HG03159 (cell line): ENCODE measurements around the gene NEURL4.

ENCODE experiments used
- ATAC-seq: cut with Tn5 transposase; IDR thresholded peaks from one replicate; pipeline ENCODE4 v1.9.1; 2021; ENCODE audit warnings: mild to moderate bottlenecking, moderate library complexity; ENCODE audit not compliant: unreplicated experiment

Gene NEURL4

DNA sequence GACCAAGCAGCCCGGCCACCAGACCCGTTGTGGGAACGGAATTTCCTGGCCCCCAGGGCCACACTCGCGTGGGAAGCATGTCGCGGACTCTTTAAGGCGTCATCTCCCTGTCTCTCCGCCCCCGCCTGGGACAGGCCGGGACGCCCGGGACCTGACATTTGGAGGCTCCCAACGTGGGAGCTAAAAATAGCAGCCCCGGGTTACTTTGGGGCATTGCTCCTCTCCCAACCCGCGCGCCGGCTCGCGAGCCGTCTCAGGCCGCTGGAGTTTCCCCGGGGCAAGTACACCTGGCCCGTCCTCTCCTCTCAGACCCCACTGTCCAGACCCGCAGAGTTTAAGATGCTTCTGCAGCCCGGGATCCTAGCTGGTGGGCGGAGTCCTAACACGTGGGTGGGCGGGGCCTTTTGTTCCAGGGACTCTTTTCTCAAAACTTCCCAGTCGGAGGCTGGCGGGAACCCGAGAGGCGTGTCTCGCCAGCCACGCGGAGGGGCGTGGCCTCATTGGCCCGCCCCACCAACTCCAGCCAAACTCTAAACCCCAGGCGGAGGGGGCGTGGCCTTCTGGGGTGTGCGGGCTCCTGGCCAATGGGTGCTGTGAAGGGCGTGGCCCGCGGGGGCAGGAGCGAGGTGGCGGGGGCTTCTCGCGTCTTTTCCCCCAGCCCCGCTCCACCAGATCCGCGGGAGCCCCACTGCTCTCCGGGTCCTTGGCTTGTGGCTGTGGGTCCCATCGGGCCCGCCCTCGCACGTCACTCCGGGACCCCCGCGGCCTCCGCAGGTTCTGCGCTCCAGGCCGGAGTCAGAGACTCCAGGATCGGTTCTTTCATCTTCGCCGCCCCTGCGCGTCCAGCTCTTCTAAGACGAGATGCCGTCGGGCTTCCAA, 47.8 kb downstream of the NEURL4 start, which contains the start of gene SLC2A4:
Gene SLC2A4, plus strand, starts transcription at position 645 of the 879 bp plus-strand sequence. Its CDS starts 217 bp downstream, at position 862.
- ATAC-seq: no peak

- peak; percentile 55 for ATAC-seq
Measured at GRCh38 chr17:7280519-7281073, 48.5 kb downstream of the NEURL4 start.

GRCh38 chr17:7279448-7279847, 49.7 kb downstream of the NEURL4 start:
- ATAC-seq: no peak

GRCh38 chr17:7266784-7267183, 62.4 kb downstream of the NEURL4 start:
- ATAC-seq: no peak
